K562 (cell line): Measurements from ENCODE around the gene WDHD1. TPM values are rescaled to one million over a fixed set of nuclear protein-coding genes. Genes with fewer than 3 reads are reported as not detected.

Experiments
- CCNT2 ChIP-seq: IDR thresholded peaks from 2 replicates; pipeline ENCODE4 v1.6.1; 2011; ENCODE audit warnings: borderline replicate concordance, low read depth, mild to moderate bottlenecking, moderate library complexity, mixed read lengths, low read length; ENCODE audit not compliant: insufficient read length; ENCODE audit errors: extremely low read depth
- JUN ChIP-seq, 2 experiments: sonication (generic) in 1 of 2; formaldehyde crosslinking in 1 of 2; IDR thresholded peaks; 2 replicates each; pipeline versions ENCODE4 v1.6.1 to v1.8.0; 2012 to 2022; ENCODE audit warnings: borderline replicate concordance in 2 of 2, mild to moderate bottlenecking in 2 of 2, improper control_type of control experiment in 1 of 2, low read depth in 1 of 2, low read length in 1 of 2, missing genetic modification reagents in 1 of 2
- MYNN ChIP-seq, 2 experiments: sonication (generic); formaldehyde crosslinking in 1 of 2; IDR thresholded peaks; 2 replicates each; pipeline versions ENCODE4 v1.5.0 to v1.6.1; 2016 to 2020; ENCODE audit warnings: antibody characterized with exemption in 1 of 2, missing genetic modification reagents in 1 of 2
- NRF1 ChIP-seq, 2 experiments: fragments of 450-650 bp; IDR thresholded peaks in 1 of 2; conservative IDR thresholded peaks in 1 of 2; 2 replicates each; pipeline ENCODE4 v1.6.1; 2014; ENCODE audit warnings: mild to moderate bottlenecking in 2 of 2
- POLR2A ChIP-seq: fragments of 450-650 bp; conservative IDR thresholded peaks from 2 replicates; pipeline ENCODE4 v1.6.1; 2016
- SRSF1 ChIP-seq: fragments of 200-400 bp; formaldehyde crosslinking; IDR thresholded peaks from 2 replicates; pipeline ENCODE4 v1.6.1; 2017; ENCODE audit warnings: mild to moderate bottlenecking, low read depth, low read length, moderate library complexity
- TCF7L2 ChIP-seq: fragments of 150-350 bp; IDR thresholded peaks from 2 replicates; pipeline ENCODE4 v1.6.1; 2016; ENCODE audit warnings: low read depth, mild to moderate bottlenecking, low read length, moderate library complexity
- TGIF2 ChIP-seq: sonication (generic); formaldehyde crosslinking; IDR thresholded peaks from 2 replicates; pipeline ENCODE4 v1.8.1; 2022; ENCODE audit warnings: mild to moderate bottlenecking, missing genetic modification reagents, moderate library complexity
- ZNF253 ChIP-seq: fragments of 250-450 bp; sonication (Bioruptor Pico); conservative IDR thresholded peaks from 2 replicates; pipeline ENCODE4 v1.6.1; 2021; ENCODE audit warnings: mild to moderate bottlenecking
- polyA plus RNA-seq, 8 experiments: library from polyadenylated mRNA; depleted of rRNA in 4 of 8; stranded (reverse) in 5 of 8; unstranded in 3 of 8; fragments of >200 nt; fragmentation: Nextera tagmentation in 2 of 8; fragmentation: Illumina TruSeq in 1 of 8; extraction: Ambion mirVana in 2 of 8; extraction: Trizol in 1 of 8; gene quantifications; 2 replicates each; pipeline versions ENCODE4 v1.2.1 to v1.2.3, GENCODE V29; 2011 to 2014; ENCODE audit warnings: inconsistent platforms in 1 of 8, missing spikeins in 1 of 8
- total RNA-seq, 7 experiments: library from RNA; depleted of rRNA in 6 of 7; stranded (reverse); fragments of >200 nt in 6 of 7; fragmentation: Illumina TruSeq in 2 of 7; extraction: Trizol in 2 of 7; gene quantifications; 2 replicates each; pipeline versions ENCODE4 v1.2.1 to v1.2.3, GENCODE V29; 2011 to 2021; ENCODE audit warnings: low replicate concordance in 1 of 7
- TF ChIP-seq, protein P1 (sequence below): fragments of 250-450 bp; sonication (Bioruptor Pico); IDR thresholded peaks from 2 replicates; pipeline ENCODE4 v1.8.0; 2022; ENCODE audit warnings: inconsistent platforms
- TF ChIP-seq, protein P2 (sequence below), 2 experiments: fragments of 150-350 bp in 1 of 2; IDR thresholded peaks; 2 replicates each; pipeline ENCODE4 v1.6.1; 2012 to 2016; ENCODE audit warnings: low read depth in 2 of 2, low read length in 2 of 2, mild to moderate bottlenecking in 1 of 2, moderate library complexity in 1 of 2
- TF ChIP-seq, protein P3 (sequence below): fragments of 250-450 bp; sonication (Bioruptor Pico); IDR thresholded peaks from 2 replicates; pipeline ENCODE4 v1.4.0; 2020; ENCODE audit warnings: mild to moderate bottlenecking, moderate library complexity
- TF ChIP-seq, protein P4 (sequence below): fragments of 450-650 bp; IDR thresholded peaks from 2 replicates; pipeline ENCODE4 v1.6.1; 2017; ENCODE audit warnings: antibody characterized with exemption, mild to moderate bottlenecking
- TF ChIP-seq, protein P5 (sequence below): sonication (generic); formaldehyde crosslinking; IDR thresholded peaks from 2 replicates; pipeline ENCODE4 v1.8.1; 2022; ENCODE audit warnings: missing genetic modification reagents

The WDHD1 gene
- total and polyA plus RNA-seq, 9 of the 15 experiments (the other 6 are each of a cell fraction or from before 2014, with no cell fraction given): 11.7 to 39.1 (median 30.0) TPM

DNA sequence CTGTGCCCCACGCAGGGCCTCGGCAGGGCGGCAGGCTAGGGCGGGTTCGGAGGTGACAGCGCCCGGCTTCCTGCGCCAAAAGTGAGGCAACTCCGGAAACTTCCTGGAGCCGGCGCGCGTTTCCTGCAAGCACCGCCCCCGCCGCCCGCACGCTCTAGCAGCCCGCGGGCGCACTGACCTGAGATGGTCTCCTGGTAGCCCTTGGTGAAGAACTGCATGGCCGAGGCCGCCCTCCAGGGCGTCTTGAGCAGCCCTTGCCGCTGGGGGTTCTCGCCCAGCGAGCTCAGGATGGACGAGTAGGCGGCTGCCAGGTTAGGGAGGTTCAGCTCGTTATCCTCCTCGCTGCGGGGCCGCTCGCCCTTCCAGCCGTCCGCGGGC, 124.8 kb downstream of the WDHD1 start (continued):
- TF ChIP-seq SRSF1: no peak
- TF ChIP-seq, protein P1, sequence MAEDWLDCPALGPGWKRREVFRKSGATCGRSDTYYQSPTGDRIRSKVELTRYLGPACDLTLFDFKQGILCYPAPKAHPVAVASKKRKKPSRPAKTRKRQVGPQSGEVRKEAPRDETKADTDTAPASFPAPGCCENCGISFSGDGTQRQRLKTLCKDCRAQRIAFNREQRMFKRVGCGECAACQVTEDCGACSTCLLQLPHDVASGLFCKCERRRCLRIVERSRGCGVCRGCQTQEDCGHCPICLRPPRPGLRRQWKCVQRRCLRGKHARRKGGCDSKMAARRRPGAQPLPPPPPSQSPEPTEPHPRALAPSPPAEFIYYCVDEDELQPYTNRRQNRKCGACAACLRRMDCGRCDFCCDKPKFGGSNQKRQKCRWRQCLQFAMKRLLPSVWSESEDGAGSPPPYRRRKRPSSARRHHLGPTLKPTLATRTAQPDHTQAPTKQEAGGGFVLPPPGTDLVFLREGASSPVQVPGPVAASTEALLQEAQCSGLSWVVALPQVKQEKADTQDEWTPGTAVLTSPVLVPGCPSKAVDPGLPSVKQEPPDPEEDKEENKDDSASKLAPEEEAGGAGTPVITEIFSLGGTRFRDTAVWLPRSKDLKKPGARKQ (CRISPR knock-in tag): no peak
- TF ChIP-seq, protein P2, sequence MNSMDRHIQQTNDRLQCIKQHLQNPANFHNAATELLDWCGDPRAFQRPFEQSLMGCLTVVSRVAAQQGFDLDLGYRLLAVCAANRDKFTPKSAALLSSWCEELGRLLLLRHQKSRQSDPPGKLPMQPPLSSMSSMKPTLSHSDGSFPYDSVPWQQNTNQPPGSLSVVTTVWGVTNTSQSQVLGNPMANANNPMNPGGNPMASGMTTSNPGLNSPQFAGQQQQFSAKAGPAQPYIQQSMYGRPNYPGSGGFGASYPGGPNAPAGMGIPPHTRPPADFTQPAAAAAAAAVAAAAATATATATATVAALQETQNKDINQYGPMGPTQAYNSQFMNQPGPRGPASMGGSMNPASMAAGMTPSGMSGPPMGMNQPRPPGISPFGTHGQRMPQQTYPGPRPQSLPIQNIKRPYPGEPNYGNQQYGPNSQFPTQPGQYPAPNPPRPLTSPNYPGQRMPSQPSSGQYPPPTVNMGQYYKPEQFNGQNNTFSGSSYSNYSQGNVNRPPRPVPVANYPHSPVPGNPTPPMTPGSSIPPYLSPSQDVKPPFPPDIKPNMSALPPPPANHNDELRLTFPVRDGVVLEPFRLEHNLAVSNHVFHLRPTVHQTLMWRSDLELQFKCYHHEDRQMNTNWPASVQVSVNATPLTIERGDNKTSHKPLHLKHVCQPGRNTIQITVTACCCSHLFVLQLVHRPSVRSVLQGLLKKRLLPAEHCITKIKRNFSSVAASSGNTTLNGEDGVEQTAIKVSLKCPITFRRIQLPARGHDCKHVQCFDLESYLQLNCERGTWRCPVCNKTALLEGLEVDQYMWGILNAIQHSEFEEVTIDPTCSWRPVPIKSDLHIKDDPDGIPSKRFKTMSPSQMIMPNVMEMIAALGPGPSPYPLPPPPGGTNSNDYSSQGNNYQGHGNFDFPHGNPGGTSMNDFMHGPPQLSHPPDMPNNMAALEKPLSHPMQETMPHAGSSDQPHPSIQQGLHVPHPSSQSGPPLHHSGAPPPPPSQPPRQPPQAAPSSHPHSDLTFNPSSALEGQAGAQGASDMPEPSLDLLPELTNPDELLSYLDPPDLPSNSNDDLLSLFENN (IDR thresholded peaks at IDR 0.05; ENCODE audit: low read depth in 2 of 2, low read length in 2 of 2): no peak
- TF ChIP-seq, protein P3, sequence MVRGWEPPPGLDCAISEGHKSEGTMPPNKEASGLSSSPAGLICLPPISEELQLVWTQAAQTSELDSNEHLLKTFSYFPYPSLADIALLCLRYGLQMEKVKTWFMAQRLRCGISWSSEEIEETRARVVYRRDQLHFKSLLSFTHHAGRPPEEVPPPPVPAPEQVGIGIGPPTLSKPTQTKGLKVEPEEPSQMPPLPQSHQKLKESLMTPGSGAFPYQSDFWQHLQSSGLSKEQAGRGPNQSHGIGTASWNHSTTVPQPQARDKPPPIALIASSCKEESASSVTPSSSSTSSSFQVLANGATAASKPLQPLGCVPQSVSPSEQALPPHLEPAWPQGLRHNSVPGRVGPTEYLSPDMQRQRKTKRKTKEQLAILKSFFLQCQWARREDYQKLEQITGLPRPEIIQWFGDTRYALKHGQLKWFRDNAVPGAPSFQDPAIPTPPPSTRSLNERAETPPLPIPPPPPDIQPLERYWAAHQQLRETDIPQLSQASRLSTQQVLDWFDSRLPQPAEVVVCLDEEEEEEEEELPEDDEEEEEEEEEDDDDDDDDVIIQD (CRISPR knock-in tag): no peak
- TF ChIP-seq ZNF253 (CRISPR knock-in tag): no peak
- TF ChIP-seq TGIF2 (CRISPR knock-in tag): no peak
- peak; percentile 30 for TF ChIP-seq CCNT2
- peak; percentile 36 to 66; a peak in 3 of 4 replicates for TF ChIP-seq NRF1 (conservative IDR thresholded peaks at IDR 0.05 in 1 of 2, IDR thresholded peaks at IDR 0.05 in 1 of 2)
- TF ChIP-seq, protein P4, sequence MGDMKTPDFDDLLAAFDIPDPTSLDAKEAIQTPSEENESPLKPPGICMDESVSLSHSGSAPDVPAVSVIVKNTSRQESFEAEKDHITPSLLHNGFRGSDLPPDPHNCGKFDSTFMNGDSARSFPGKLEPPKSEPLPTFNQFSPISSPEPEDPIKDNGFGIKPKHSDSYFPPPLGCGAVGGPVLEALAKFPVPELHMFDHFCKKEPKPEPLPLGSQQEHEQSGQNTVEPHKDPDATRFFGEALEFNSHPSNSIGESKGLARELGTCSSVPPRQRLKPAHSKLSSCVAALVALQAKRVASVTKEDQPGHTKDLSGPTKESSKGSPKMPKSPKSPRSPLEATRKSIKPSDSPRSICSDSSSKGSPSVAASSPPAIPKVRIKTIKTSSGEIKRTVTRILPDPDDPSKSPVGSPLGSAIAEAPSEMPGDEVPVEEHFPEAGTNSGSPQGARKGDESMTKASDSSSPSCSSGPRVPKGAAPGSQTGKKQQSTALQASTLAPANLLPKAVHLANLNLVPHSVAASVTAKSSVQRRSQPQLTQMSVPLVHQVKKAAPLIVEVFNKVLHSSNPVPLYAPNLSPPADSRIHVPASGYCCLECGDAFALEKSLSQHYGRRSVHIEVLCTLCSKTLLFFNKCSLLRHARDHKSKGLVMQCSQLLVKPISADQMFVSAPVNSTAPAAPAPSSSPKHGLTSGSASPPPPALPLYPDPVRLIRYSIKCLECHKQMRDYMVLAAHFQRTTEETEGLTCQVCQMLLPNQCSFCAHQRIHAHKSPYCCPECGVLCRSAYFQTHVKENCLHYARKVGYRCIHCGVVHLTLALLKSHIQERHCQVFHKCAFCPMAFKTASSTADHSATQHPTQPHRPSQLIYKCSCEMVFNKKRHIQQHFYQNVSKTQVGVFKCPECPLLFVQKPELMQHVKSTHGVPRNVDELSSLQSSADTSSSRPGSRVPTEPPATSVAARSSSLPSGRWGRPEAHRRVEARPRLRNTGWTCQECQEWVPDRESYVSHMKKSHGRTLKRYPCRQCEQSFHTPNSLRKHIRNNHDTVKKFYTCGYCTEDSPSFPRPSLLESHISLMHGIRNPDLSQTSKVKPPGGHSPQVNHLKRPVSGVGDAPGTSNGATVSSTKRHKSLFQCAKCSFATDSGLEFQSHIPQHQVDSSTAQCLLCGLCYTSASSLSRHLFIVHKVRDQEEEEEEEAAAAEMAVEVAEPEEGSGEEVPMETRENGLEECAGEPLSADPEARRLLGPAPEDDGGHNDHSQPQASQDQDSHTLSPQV: no peak
- TF ChIP-seq JUN (IDR thresholded peaks at IDR 0.05; ENCODE audit: borderline replicate concordance, low read depth, low read length): no peak
- TF ChIP-seq JUN (CRISPR knock-in tag; IDR thresholded peaks at IDR 0.05; ENCODE audit: borderline replicate concordance): no peak
- no peak for TF ChIP-seq MYNN (IDR thresholded peaks at IDR 0.05)
- TF ChIP-seq MYNN (CRISPR knock-in tag; IDR thresholded peaks at IDR 0.05): no peak
- TF ChIP-seq, protein P5, sequence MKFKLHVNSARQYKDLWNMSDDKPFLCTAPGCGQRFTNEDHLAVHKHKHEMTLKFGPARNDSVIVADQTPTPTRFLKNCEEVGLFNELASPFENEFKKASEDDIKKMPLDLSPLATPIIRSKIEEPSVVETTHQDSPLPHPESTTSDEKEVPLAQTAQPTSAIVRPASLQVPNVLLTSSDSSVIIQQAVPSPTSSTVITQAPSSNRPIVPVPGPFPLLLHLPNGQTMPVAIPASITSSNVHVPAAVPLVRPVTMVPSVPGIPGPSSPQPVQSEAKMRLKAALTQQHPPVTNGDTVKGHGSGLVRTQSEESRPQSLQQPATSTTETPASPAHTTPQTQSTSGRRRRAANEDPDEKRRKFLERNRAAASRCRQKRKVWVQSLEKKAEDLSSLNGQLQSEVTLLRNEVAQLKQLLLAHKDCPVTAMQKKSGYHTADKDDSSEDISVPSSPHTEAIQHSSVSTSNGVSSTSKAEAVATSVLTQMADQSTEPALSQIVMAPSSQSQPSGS (CRISPR knock-in tag): no peak
- no peak for TF ChIP-seq TCF7L2
- TF ChIP-seq POLR2A: no peak
